ENCODE results near the gene SLC23A3. TPM values are rescaled to one million over a fixed set of nuclear protein-coding genes. Genes with fewer than 3 reads are reported as not detected.

The SLC23A3 gene
- total RNA-seq, 1 donor from 2014 or later = 1.5 TPM

Other genes starting within 250 kb of the SLC23A3 start
- not detected for gene CDK5R2, start 210.4 kb downstream of the SLC23A3 start, total RNA-seq
- not detected for gene FEV, start 184.8 kb downstream of the SLC23A3 start, total RNA-seq
- not detected for gene CRYBA2, start 176.6 kb downstream of the SLC23A3 start, total RNA-seq
- not detected for gene CFAP65, start 128.5 kb downstream of the SLC23A3 start, total RNA-seq
- gene IHH, start 109.1 kb downstream of the SLC23A3 start, total RNA-seq = 0.10 TPM
- gene NHEJ1, start 9.2 kb downstream of the SLC23A3 start, total RNA-seq = 10.7 TPM
- 24.1 TPM for gene CNPPD1, start 6.9 kb upstream of the SLC23A3 start, total RNA-seq
- gene RETREG2, start 8.2 kb upstream of the SLC23A3 start, total RNA-seq = 31.2 TPM
- 14.1 TPM for gene ZFAND2B, start 36.8 kb upstream of the SLC23A3 start, total RNA-seq
- gene ABCB6, start 48.9 kb upstream of the SLC23A3 start, total RNA-seq = 23.8 TPM
- gene ATG9A, start 59.6 kb upstream of the SLC23A3 start, total RNA-seq = 24.7 TPM
- gene ANKZF1, start 59.8 kb upstream of the SLC23A3 start, total RNA-seq = 41.6 TPM
- 6.8 TPM for gene GLB1L, start 75.4 kb upstream of the SLC23A3 start, total RNA-seq
- gene STK16, start 75.5 kb upstream of the SLC23A3 start, total RNA-seq = 8.2 TPM
- gene TUBA4B, start 83.2 kb upstream of the SLC23A3 start, total RNA-seq = not detected
- gene TUBA4A, start 83.9 kb upstream of the SLC23A3 start, total RNA-seq = 35.7 TPM
- gene DNAJB2, start 109.3 kb upstream of the SLC23A3 start, total RNA-seq = 46.7 TPM
- gene PTPRN, start 139.4 kb upstream of the SLC23A3 start, total RNA-seq = not detected
- gene RESP18, start 162.7 kb upstream of the SLC23A3 start, total RNA-seq = not detected
- 42.4 TPM for gene DNPEP, start 217.9 kb upstream of the SLC23A3 start, total RNA-seq
- 318 TPM for gene DES, start 248.3 kb upstream of the SLC23A3 start, total RNA-seq